Activated CD4-positive, alpha-beta T cell treated with anti-CD3 and anti-CD28 coated beads, Interleukin-2, Interleukin-4, amounts not matched to agents 100 ng/mL and 50 ng/mL, durations not matched to agents 16 hours and 8 hours (primary cell): ENCODE measurements around the gene ATE1.
"Not testable (repeated sequence)": the region's sequence is repeated elsewhere in the genome, so short reads cannot be mapped to it uniquely, and the experiment has no call there.

Experiments
- DNase-seq: peaks from one replicate; pipeline ENCODE4 v3.0.0-alpha.2; 2020; ENCODE audit warnings: low spot score

The ATE1 gene

DNA sequence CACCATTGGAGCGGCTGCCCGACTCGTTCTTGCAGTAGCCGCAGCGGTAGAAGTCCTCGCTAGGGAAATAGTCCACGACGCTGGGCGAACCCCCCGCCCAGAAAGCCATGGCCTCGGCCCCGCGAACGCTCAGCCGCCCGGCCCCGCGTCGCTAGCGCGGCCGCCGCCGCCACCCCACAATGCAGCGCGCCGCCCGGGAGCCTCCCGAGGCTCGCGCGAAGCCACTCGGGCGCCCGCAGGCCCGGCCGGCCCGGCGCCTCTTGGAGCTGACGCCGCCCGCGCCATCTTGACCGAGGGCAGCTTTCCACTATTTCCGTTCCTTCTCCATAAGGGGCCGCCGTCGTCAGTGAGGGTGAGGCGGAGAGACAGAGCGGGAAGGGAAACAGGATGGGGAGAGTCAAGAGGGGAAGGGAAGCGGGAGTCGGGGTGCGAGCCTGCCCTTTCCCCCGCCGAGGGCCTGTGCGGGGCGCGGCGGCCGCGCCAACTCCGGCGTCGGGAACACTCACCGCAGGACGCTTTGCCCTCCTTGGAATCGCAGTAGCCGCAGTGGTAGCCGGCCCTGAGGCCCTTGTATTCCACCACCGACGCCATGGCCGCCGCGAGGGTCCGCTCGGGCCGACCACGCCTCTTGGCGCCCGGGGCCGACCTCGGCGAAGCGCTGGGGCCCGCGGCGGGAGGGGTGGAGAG, at the start of gene ATE1:
ATE1 (minus strand) TSS at position 191 of the 687 bp plus-strand sequence; CDS start at position 109, 82 bp downstream.
- DNase-seq, result peak; percentile 84

DNA sequence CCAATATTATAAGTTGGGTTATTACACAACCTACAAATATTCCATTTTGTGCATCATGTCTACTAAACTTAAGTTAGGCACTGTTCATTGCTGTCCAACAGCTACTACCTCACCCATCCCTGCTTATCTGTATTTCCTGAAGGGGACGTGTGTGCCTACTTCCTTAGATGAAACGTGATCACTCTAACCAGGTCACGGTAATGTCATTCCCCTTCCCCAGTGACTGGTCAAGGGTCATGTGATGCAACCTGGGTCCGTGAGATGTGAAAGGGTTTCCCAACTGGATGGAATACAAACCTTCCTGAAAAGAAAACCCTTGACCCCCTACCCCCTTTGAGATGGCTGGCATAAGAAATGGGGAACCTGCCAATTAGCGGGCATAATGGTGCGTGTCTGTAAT, 48.8 kb upstream of the ATE1 start:
- DNase-seq, result no peak

DNA sequence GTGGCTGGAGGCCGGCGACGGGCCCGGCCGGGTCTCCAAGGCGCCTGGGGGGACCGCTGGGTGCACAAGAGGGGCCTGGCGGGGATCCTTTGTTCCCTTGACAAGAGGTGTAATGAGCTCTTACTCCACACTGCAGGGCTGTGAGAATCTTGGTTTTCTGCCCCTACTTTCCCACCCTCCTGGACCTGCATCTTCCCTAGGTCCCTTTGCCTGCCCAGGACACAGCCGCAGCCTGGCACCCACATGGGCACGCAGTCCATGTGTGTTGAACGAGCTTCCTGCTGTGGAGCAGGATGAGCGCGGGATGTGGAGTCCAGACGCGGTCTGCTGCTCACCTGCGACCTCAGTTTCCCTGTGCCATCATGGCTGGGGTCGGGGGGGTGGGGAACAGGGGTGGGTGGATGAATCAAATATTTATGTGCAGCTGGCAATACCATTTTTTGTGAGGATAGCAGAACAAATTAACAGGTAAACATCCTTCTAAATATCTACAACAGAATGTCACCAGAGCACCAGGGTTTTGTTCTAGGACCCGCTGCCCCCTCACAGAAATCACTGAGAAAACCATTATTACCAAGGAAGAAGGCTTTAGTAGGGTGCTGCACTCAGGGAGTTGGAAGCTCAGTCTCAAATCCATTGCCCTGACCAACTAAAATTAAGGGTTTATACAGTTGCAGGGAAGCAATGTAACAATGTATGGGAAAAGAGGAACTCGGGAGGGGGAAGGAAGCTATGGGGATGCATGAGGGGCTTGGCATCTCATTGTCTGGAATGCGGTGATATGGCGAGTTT, 47.7 kb upstream of the ATE1 start:
- DNase-seq, result no peak

DNA sequence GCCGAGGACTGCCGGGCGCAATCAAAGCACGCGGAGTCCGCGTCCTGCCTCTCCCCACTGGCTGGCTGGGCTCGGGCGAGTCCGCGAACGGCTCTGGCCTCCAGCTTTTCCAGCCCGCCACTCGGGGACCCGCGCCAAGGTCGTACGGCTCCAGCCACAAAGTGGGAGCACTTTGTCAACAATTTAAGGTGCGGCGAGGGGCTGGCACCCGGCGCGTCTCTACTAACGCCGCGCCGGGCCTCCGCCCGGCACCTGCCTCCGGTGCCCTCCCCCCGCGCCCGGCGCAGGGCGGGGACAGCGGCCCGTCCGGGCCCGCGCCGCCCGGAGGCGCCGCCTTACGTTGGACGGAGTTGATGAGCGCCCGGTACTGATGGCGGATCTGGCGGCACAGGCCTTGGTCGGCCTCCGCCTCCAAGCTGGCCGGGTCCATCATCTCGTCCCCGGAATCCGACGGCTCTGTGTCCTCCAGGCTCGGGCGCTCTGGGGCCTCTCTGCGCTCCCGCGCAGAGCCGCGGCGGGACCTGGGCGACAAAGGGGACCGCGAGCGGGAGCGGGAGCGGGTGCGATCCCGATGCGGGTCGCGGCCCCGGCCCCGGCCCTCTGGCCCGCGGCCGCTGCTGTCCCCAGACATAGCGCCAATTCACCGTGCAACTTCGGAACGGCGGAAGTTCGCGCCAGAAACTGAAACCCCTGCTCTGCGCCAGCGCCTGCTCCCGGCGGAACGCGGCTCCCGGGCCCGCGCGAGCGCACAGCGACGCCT, 46.9 kb upstream of the ATE1 start, which contains the start of gene NSMCE4A:
NSMCE4A (minus strand) TSS at position 683 of the 760 bp plus-strand sequence; CDS start at position 631, 52 bp downstream.
- peak; percentile 80 for DNase-seq

DNA sequence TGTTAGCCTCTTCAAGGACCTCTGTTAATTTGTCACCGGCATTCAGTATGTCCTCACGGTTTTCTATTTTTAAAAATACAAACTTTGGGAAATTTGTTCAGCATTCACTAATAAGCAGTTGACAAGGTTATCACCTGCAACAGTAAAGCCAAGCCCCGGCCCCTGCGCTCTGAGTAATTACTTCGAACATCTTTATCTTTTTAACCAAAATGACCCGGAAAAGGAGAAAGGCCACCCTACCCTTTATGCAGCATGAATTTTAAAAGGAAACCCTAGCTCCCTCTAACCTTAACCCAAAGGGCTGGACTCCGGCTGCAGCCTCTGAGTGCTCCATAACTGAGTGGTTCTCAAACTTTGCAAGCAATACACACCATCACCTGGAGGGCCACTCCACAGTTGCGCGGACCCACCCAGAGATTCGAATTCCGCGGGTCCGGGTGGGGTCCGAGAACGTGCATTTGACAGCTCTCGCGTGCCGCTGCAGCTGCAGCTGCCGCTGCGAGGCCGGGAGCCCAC, 46.2 kb upstream of the ATE1 start:
- no peak for DNase-seq

DNA sequence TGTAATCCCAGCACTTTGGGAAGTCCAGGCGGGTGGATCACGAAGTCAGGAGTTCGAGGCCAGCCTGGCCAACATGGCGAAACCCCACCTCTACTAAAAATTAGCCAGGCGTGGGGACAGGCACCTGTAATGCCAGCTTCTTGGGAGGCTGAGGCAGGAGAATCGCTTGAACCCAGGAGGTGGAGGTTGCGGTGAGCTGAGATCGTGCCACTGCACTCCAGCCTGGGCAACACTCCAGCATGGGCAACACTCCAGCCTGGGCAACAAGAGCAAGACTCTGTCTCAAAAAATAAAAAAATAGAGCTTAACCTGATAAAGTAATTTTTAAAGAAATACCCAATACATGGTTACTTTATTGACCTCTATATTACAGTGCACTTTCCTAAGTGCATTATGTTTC, 41.3 kb upstream of the ATE1 start:
- not testable (repeated sequence) for DNase-seq

DNA sequence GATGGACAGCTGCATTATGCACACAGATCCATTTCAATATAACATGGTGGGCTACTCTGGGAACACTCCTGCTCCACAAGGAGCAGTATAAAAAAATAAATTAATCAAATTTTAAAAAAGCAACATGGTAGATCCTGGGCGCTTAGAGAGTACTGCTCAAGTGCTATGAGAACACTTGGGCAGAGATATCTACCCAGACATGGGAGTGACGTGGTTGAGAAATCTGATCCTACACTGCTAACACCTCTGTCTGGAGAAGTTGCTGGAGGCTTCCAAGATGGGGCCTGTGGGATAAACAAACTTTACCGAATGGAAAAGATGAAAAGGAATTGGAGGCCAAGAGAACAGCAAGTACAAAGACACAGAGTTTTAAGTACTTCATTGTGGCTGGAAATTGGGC, 38.2 kb upstream of the ATE1 start:
- no peak for DNase-seq

DNA sequence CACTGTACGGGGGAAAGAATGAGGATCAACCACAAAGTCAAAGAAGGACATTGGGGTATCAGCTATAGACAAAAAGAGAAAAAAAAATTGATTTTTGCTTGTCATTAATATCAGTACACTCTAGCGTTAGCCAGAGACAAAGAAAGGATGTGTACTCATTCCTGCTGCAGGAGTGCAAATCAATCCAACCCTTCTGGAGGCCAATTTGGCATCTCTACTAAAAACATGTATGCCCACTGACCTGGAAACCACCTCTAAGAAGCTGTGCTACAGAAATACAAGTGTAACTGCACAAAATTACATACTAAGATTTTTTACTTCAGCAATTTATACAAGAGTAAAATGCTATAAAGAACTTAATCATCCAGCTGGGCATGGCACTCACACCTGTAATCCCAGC, 33.6 kb upstream of the ATE1 start:
- no peak for DNase-seq

DNA sequence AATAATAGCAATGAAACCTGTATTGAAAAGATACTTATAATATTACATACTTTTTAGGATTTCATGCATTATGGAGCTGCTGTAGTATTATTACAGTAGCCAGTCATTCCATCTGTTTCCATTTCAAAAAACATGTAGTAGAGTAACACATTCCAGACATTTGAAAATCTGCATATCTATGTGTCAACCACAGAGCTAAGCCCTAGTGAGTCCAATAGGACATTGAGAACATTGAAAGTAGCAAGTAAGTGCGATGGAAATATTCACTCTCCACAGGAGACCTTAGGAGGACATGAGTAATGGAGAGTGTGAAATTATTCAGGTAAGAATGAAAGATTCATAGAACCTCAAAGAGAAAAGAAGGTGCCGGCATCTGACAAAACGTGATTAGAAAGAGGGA, 31.8 kb upstream of the ATE1 start:
- DNase-seq, result peak; percentile 9

DNA sequence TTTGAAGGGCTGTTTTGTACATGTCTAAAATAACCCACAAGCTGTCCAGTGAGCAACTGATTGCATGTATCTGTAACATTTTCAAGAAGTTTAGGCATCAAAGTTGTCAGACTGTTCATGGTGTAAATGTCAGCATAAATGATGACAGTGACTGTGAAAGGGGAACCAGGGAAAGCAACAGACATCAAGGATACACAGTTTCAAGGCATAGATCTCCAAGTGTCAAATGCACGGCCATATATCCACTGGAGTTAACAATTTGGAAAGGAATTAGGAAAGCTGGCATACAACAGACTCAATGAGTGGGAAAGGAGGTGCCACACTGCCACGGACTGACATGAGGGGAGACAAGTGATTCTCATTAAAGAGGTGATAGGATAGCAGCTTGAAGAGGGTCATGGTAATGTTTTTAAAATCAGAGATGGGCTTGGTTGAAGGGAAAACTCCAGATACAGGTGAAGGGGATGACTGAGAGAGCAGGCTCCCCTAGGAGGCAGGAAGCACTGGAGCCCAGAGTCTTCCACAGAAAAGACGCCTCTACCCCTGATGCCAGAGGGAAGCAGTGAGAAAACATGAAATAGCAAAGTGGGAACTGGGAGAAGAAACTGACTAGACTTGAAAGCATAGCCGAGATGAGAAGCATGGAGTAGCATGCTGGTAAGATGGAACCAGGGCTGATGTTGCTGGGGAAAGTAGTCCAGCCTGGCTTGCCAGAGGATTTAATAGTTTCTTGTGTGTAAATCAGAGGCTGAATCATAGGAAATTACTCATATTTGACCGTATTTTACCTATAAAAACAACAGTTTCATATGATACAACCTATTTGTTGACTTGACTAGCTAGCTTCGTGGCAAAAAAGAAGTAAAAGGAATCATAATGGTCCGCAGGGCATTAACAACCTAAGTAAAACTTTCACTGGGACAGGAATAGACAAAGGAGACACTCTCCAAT, 28.6 kb upstream of the ATE1 start:
- DNase-seq, result no peak

DNA sequence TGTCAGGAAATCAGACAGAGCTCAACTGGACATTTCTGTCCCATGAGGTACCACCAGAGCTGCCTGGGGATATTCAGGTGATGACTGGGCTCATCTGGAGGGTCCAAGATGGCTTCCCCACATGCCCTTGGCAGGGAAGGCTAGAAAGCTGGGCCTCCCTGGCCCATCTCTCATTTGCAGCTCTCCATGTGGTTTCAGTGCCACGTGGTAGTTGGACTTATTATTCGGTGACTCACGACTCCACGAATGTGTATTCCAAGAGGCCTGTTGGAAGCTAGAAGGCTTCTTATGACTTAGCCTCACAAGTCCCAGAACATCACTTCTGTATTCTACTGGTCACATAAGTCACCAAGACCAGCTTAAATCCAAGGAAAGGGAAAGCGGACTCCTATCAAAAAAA, 24.4 kb upstream of the ATE1 start:
- DNase-seq, result no peak

DNA sequence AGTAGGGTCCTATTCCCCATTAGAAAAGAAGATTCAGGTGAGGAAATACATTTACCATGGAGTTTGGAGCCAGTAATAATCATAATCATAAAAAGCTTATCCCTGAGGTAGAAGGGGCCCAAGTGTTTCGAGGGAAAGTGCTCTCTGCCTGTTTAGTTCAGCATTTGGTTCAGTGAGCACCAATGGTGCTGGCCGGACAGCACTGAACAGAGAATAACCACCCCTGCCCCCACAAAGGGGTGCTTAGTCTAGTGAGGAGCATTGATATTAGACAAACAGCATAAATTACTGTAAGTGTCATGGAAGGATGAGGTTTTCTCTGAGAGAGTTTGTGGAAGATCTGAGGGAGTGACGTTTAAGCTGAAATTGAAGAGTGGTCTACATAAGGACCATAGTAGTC, 21.6 kb upstream of the ATE1 start:
- no peak for DNase-seq

DNA sequence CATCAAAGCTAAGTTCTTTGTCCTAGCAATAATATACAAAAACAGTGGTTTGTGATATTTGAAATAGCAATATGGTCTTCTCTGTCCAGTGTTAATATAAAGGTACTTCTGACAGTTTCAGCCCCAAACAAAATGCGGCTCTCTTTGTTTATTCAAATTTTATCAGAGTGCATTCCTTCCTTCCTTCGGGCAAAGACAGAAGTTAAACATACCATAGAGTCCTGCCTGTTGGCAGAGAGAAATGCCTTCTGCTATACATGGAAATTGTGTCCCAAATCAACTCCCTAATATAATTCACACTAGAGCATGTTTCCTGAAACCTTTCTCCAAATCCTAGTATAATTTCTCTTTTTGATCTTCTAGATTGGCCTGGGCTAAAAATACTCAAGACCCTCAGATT, 21.2 kb upstream of the ATE1 start:
- no peak for DNase-seq

DNA sequence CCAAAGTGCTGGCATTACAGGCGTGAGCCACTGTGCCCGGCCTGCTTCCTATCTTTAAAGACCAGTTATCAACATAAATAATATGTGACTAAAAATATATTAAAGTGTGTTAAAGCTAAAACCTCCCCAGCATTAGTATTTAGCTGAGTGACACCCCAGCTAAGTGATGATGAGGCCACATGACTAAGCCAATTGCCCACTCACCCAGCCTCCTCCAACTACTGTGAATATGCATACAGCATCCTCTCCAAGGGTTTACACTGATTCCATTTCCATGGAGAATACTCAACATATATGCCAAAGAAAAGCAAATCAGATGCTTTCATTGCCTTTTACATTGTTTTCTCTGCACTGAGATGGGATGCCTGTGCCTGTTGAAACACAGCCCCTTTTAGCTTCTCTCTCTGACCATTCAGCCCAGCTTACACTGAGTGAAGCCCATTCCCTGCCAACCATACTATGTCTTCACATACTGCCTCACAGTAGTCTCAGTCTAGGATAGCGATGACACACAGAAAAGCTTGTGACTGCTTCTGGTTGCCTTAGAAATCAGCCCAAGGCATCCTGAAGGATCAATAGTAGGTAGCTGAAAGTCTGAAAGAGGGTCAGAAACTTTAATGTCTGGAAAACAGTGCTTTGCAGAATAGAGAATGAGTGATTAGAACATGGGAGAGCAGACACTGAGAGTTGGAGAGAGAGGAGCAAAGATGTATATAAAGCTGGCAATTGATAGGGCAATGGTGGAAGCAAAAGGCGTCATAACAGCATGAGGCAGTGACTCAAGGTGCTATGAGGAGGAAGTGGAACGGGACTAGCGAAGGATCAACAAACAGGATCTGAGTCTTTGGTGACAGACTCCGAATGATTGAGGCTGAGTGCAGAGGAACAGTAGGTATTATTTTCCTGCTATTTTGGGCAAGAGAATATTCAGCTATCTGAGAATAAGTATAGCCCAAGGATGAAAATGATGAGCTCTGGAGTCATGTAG, 19.8 kb upstream of the ATE1 start:
- no peak for DNase-seq

DNA sequence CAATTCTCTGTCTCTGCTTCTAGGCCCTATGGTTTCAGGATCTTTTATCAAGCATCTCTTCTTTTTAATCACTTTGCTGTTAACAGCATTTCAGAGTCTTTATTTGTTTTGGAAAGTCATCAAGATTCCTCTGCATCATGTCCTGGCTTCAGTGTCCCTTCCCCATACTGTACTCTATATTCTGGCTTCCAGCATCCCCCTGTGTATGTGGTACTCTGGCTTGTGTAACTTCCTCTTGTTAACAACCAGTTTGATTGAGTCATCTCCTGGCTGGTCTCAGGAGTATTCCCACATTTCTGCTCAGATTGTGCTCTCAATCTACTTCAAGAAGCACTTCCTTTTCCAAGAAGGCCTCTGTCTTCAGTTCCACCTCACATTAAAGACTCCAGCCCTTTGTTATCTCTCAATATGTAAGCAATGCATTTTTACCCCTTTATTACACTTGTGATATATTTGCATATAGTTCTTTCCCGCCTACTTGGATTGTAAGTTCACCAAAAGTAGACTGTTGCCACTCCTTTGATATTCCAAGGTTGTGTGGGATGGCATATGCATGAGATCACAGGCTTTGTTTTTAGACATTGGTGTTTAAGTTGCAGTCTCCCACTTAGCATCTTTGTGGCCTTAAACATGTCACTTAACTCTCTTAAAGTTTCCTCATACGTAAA, 15.1 kb upstream of the ATE1 start:
- no peak for DNase-seq

DNA sequence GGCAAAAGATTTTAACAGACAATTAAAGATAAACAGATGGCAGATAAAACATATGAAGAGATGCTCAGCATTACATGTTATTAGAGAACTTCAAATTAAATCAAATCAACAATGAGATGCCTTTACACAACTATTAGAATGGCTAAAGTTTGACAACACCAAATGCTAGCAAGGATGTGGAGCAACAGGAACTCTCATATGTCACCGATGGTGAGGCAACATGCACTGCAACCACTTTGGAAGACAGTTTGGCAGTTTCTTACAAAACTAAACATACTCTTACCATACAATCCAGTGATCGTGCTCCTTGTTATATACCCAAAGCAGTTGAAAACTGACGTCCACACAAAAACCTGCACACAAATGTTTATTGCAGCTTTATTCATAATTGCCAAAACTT, 13.7 kb upstream of the ATE1 start:
- no peak for DNase-seq

DNA sequence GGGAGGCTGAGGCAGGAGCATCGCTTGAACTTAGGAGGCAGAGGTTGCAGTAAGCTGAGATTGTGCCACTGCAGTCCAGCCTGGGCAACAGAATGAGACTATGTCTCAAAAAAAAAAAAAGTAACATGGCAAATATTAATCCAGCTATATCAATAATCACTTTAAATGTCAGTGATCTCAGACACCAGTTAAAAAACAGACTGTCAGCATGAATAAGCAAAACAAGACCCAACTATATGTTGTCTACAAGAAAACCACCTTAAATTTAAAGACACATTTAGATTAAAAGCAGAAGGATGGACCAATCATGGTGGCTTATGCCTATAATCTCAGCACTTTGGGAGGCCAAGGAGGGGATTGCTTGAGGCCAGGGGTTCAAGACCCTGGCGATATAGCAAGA, 8.5 kb upstream of the ATE1 start:
- DNase-seq, result no peak

DNA sequence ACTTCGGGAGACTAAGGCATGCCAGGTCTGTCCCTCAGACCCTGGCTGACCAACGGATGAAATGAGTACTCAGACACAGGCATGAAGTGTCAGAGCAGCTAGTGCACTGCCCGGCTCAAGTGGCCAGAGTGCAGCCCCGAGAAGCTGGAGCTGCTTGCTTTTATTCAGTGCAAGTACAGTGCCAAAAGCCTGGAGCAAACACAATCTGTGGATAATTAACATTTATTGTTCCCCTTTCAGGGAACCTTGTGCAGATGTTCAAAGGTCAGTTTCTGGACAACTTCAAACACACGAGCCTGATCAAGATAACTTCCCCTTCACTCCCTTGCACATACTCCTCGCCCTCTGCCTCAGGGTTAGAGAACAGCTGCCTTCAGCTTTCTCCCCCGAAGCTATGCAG, 7.9 kb upstream of the ATE1 start:
- no peak for DNase-seq

DNA sequence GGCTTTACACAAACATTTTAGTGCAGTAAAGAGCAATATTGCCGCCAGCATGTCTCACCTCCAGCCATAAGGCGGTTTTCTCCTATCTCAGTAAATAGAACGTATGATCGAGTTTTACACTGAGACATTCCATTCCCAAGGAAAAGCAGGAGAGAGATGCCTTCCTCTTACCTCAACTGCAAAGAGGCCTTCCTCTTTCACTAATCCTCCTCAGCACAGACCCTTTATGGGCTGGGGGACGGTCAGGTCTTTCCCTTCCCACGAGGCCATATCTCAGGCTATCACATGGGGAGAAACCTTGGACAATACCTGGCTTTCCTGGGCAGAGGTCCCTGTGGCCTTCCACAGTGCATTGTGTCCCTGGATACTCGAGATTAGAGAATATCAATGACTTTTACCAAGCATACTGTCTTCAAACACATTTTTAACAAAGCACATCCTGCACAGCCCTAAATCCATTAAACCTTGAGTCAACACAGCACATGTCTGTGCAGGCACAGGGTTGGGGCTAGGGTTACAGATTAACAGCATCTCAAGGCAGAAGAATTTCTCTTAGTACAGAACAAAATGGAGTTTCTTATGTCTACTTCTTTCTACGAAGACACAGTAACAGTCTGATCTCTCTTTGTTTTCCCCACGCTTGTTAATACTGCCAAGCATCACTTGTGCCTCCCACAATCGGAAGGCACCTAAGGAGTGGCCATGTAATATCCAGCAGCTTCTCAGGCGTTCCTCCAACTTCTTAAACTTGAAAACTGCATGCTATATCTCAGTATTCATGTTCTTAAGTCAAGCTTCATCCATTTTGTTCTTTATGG, 2.6 kb upstream of the ATE1 start:
- not testable (repeated sequence) for DNase-seq
